Kidney tubule cell (primary cell): Measurements from ENCODE around the gene CDK6.

ENCODE experiments used
- DNase-seq: peaks from one replicate; pipeline ENCODE4 v3.0.0-alpha.2; 2018; ENCODE audit warnings: low spot score

The CDK6 gene

DNA sequence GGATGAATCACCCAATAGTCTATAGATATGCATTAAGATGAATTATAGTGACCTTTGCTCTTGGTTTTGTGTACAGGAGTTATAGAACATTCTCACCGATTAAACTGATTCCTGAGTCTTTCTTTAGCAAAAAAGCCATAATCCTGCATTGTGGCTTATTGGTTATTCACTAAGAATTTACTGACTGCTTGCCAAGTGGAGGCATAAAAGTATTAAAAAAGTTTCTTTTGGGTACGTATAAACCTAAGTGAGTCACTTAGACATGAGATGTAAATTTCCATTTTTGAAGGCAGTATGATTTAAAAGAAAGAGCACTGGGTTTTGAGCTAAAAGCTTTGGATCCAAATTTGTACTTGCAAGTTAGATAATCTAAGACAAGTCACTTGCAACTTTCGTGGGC is 100.7 kb downstream of the CDK6 start:
- DNase-seq: no peak

DNA sequence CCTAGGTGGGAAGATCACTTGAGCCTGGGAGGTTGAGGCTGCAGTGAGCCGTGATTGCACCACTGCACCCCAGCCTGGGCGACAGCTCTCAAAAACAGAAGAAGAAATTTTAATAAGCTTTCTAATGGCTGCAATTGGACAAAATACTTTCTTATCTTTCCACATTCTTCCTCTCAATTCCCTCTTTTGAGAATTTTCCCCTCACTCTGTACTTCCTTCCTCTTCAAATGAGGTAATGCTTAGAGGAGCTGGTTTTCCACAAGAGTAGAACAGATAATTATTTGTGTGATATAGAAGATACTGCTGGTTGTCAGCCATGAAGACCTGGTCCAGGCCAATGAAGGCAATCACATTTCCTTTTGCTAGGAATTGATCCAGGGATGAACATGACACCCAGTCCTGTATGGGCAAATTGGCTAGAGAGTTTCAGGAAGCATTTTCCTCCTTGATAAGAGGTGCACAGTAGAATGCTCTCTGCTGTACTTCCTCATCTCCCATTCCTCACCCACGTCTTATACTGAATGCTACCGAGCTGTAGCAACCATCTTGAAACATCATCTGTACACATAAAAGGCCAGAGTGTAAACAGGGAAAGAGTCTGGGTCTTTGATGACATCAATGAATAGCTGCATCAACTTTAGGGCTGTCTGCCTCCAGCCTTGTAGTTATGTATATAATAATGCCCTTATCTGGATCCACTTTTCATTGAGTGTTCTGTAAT is 103.9 kb downstream of the CDK6 start:
- DNase-seq: no peak

DNA sequence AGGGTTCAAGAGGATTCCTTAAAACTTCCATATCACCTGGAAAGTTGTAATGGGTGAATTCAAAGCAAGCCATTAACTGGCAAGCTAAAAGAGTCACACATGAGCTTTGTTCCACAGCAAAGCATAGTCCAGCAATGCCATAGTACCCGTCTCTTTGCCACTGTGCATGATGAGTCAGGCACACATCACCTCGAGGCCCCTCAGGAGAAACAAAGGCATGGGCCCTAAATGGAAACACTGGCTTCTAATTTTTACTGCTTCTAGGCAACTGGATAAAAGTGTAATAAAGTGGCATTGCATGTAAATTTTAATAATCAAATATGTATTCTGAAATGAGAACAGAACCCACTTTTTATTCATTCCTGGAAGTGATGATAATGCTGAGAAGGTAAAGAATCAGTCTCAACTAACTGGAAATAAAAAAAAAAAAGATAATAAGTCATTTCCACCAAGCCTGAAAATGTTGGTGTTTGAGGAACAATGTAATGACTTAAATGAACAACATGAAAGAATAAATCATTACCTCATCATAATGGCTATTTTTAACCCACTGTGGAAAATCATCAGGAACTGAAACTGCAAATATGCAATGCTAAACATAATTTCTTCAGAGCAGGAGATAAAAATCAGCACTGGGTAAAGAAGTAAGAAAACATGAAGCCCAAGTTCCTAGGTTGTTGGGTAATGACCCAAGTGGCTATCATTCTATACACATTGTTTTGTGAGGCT is 104.9 kb downstream of the CDK6 start:
- peak; percentile 75 for DNase-seq

DNA sequence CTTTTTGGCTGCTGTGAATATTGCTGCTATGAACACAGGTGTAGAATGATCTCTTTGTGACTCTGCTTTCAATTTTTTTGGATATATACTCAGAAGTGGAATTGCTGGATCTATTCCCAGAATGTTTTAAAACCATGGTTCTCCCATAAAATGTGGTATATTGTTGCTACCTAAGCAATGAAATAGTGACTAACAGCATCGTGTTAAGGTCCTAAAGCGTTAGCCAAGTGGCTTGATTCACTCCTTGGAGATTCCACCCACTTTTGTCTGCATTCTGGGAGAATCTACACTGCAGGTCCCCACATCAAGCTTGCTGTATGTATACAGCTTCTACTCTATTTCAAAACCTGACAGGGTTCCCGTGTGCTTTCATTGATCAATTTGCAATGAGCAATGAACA is 105.6 kb downstream of the CDK6 start:
- DNase-seq: no peak

DNA sequence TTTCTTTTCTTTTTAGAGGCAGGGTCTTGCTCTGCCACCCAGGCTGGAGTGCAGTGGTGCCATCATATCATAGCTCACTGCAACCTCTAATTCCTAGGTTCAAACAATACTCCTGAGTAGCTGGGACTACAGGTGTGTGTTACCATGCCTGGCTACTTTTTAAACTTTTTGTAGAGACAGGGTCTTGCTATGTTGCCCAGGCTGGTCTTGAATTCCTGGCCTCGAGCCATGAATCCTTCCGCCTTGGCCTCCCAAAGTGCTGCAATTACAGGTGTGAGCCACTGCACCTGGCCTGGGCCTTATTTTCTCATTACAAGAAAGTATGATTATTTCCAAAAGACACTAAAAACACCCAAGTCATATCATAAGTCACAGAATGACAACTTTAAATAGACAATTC is 106.6 kb downstream of the CDK6 start:
- no peak for DNase-seq

DNA sequence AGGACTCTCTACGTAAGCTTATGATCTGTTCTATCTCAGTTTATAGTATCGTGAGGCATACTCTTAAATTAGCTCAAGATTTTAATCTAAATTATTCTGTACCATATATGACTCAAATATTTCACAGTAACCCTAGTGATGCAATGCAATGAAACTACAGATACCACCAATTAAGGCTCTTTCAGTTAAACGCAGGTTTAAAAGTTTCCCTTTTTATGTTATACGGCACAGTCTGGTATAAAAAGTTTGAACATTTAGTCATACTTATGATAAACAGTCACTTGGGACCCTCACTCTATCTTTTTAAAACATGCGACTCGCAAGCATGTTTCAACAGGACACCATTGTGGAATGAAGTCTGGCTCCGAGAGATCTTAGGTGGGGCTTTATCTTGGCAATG is 107.2 kb downstream of the CDK6 start:
- no peak for DNase-seq

DNA sequence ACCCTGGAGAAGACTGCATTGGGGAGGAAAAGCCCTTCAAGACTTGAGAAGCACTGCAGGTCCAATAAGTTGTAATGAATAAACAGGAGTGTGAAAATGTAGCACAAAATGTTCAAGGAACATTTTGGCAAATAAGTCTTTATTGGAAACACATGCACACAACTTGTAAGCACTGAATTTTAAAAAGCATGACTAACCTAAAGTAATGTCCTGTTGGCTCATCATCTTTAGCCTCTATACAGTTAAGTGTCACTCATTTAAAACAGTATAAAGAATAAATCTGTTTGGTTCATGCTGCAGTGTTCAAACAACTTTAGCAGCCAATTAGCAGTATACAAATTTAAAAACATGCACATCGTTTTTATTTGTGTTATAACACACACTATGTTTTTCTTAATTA is 108.6 kb downstream of the CDK6 start:
- DNase-seq: no peak

DNA sequence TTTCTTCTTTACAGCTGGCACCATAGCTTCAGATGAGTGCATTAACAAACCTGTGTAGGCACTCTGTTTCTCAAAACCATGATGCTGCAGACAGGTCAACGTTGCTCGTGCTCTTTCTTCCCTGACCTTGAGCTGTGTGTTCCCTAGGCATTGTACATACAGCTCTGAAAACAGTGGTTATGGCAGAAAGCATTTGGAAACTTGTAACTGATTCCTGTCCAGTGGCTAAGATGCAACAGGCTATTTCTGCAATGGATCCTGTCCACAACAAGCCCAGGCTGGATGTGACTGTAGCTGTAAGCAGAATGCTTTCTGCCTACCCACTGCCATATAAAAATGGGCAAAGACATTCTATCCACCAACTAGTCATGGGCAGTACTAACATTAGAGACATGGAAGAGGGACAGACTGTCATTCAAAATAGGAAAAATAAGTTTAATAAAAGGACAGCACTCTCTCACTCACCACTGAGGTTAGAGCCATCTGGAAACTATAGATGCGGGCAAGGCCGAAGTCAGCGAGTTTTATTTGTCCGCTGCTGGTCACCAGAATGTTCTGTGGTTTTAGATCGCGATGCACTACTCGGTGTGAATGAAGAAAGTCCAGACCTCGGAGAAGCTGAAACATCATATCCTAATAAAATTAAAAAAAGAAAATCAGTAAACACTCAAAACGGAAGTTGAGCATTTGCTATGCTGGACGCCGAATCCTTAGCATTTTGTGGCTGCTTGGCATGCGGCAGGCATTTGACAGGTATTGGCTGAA is 111.0 kb downstream of the CDK6 start:
- DNase-seq: no peak

DNA sequence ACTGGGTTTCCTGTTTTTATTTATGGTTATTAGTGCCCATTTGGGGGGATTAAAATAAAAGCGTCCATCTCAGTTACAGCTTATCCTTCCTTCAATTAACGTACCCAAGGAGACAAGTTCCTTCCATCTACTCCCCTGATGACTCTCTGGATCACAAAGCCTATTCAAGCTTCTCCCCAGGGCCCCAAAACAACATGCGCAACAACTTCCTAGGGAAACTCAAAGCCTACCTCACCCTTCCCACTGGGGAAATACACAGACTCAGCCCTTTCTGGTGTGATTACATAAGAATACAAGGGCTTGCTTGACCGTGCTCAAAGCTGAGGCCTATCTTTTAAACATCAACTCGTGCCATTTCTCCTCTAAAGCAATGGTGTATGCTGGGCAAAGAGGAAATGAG is 112.4 kb downstream of the CDK6 start:
- no peak for DNase-seq

DNA sequence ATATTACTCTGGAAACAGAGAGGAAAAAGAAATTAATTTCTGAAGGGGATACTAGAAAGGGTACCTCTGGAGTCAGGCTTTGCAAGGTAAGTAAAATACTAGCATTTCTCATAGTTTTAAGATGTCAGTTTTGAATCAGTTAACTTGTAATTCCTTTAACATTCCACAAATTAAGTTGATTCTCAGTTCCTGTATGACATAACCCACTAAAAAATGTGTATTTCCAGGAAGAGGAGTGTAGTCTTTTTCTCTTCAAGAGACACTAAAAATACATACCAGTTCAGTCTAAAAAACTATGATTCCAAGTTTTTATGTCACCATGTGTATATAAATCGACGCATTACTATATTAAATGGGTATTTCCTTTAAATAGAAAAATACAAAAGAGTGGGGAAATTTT is 113.2 kb downstream of the CDK6 start:
- DNase-seq: peak; percentile 50

DNA sequence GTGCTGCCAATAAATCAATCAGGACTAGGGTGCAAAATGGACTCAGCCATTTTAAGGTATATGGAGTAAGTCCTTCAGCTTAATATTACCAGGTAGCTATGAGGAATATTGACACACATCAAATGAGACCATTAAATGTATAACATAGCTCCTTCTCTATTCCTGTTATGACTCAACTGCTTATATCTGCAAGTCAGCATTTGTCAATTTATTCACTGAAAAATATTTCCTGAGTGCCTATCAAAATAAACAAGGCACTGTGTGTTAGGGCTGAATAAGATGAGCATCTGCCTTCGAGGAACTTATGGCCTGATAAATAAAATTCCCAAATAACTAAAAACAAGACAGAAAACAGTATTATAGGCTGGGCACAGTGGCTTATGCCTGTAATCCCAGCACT is 113.8 kb downstream of the CDK6 start:
- DNase-seq: no peak

DNA sequence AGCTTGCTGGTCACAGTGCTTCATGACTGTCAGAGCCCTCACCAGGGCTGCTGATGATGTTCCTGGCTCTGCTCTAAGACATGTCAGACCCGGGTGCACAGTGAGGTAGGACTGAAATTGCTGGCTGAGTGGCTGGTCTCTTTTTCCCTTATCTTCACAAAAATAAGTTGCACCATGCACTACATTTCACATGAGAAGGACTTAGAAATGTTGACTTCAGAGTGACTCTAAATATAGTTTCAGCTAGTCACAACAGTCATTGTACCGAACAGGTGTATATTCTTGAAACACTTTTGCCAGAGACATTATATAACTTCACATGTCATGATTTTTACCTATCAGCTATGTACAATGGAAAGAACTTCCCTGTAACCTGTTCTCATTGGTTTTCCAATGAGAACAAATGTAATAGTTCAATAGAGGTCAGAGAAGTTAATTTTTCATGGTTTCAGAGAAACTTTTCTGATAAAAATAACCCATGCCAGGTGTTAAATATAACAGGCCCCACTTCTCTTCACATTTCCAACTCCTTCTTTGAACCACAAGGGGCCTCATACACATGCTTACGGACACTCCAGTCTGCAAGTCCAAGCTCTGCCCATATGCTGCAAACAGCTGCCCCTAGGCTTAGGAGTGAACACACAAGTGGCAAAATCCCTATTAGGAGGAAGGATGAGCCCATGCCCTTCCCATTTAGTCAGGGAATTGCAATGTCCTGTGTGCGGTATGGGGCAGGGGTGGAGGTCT is 115.6 kb downstream of the CDK6 start:
- no peak for DNase-seq

DNA sequence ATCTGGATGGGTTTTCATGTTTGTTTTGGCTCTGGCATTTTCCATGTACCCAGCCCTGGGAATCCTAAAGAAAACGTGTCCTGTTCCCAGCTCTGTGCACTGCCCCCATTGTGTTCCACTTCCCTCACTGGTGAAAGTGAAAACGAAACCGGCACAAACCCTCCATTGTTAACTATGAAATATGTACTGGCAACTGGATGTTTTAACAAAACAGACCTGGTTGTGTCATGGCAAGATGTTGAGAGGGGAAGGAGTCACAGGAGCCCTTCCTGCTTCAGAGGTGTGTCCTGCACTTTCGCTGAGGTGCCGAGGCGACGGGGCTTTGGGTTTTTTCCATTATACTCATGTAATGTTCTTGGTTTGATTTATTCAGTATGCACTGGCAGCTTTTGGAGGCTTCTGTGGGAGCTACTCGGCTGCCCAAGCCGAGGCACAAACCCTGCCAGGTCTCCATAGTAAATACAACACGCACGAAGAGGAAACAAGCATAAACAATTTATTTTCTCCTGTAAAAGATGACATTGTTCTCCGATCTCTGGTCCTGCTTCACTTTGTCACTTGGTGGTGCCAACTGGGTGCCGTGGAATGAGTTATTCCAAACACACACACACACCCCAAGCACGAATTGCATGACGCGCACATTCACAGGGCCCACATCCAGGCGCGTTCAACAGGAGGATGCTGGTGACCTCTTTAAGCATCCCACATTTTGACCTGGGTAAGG is 118.2 kb downstream of the CDK6 start:
- peak; percentile 80 for DNase-seq

DNA sequence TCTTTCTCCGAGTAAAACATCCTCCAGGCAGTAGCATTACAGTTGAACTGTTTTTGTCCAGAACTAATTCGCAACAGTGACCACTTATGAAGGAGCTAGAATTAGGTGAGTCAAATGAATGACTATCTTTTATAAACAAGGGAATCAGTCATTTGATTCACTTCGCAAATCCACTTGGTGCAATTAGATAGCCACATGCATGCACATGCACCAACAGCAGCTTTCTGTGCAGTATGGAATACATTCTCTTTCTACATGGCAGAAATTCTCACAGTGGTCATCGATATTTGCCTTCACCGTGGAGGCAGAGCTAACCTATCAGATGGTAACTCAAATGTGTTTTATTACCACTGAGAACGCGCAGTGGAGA is 118.8 kb downstream of the CDK6 start:
- peak; percentile 57 for DNase-seq

DNA sequence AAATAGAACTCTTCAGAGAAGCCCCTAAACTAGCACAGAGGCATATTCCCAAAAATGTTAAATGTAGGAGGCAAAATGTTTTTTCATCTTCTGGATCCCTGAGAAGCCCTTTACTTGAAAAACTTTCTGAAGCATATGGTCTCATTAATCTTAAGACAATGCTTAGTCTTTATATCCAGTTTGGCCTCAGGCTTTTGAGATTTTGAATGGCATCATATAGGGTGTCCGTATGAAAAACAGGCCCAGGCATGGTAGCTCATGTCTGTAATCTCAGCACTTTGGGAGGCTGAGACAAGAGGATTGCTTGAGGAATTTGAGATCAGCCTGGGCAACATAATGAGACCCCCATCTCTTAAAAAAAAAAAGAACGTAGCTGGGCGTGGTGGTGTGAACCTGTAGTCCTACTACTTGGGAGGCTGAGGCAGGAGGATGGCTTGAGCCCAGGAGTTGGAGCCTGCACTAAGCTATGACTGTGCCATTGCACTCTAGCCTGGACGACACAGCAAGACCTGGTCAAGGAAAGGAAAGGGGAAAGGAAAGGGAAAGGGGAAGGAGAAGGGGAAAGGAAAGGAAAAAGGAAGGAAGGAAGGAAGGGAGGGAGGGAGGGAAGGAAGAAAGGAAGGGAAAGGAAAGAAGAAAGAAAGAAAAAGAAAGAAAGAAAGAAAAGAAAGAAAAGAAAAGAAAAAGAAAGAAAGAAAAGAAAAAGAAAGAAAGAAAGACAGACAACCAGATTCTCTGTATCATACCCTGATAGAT is 119.4 kb downstream of the CDK6 start:
- DNase-seq: no peak

DNA sequence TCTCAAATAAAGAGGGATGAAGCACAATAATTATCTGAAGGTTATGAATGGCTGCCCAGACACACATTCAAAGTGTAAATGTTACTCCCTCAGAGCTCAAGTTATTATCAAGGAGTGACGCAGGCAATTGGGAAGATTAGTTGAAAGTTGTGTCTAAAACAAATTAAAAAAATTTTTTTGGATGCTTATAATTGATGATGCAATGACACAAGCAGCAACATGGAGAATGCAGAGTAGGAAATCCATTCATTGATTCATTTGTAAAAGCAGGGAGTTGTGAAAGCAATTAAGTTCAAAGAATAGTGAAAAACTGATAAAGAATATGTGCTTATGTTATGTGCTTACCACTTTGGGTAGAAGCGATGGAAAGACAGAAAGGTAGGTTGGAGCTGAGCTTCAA is 120.4 kb downstream of the CDK6 start:
- no peak for DNase-seq

DNA sequence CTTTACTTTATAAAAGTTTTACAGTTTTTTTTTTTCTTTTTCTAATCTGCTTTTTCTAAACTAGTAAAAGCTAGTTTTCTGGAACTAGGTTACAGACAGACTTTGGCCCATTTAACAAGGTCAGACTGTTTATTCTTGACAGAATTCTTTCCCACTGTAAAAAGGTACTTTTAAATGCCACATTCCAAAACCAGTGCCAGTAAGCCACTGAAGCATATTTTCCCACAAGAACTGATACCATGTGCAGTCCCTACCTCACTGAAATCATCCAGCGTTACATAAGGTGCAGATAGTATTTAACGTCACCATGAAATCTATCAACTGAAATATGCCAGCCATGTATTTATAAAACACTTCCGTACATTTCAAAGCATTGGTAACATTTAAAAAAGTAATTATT is 121.6 kb downstream of the CDK6 start:
- peak; percentile 52 for DNase-seq

DNA sequence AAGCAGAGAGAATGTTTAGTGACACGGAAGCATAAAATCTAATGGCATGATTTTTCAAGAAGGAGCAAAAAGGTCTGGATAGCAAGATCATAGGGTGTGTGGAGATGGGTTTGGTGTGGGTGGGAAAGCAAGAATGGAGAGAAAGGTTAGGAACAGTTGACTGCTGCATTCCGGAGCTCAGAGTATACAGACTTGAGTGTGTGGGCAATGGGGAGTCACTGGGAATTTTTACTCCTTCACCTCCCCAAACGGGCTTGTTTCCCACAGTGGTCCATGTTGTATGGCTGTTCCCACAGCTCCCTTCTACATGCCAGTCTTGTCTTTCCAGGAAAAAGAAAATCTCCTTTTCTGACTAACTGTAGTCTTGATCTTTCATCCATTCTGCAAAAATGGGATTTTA is 122.1 kb downstream of the CDK6 start:
- DNase-seq: no peak

DNA sequence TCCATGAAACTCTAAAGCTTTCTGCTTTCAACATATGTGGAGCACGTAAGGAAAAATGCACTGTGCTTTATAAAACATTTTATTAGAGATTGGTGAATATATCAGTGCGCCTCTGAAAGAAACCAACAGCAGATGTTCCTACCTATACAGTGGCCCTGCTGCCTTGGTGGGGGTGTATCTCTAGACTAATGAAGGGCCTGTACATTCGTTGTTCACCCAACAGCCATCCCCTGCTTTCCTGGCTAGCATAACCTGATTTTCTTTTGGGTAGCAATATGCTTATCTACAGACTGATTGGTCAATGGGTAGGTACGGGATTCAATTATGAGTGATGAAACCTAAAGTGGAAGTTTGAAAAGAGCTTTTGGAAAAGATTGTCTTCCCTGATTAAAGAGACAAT is 126.5 kb downstream of the CDK6 start:
- no peak for DNase-seq

DNA sequence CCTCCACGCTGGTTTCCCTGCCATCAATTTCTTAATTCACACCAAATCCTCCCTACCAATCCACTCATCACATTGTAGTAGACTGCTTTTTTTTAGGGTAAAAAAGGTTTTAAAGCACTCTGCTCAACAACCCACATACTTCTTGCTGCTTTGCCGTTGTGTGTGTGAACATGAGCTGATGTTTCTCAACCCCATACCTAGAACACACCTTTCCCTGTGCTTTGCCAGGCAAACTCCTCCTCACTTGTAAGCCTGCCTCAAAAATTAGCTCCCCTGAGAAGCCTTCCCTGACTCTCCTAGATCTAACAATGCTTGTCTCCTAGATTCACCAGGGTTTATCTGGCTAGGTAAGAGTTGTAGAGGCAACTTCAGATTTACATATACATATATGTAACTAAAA is 127.2 kb downstream of the CDK6 start:
- no peak for DNase-seq
